Mesenchymal stem cell (in vitro differentiated cells and primary cell): Measurements from ENCODE around the gene TMOD3.

Experiments used
- DNase-seq: peaks from one replicate; pipeline ENCODE4 v3.0.0-alpha.2; 2013
- H2AFZ ChIP-seq: one replicate; pipeline ENCODE4 v1.6.1; 2013; ENCODE audit warnings: low read depth, mild to moderate bottlenecking, control low read depth, inconsistent platforms, low read length, moderate library complexity
- H2AK5ac ChIP-seq: 2 replicates; pipeline ENCODE4 v1.6.1; 2013; ENCODE audit warnings: low read length, moderate library complexity, mild to moderate bottlenecking, inconsistent platforms; ENCODE audit not compliant: severe bottlenecking
- H2BK120ac ChIP-seq: one replicate; pipeline ENCODE4 v1.6.1; 2013; ENCODE audit warnings: low read depth, mild to moderate bottlenecking, inconsistent platforms, low read length, moderate library complexity
- H2BK12ac ChIP-seq, 2 experiments: one replicate each; pipeline ENCODE4 v1.6.1; 2013; ENCODE audit warnings: inconsistent platforms in 2 of 2, low read length in 2 of 2, mild to moderate bottlenecking in 2 of 2, moderate library complexity in 2 of 2, control low read depth in 1 of 2
- H2BK15ac ChIP-seq: one replicate; pipeline ENCODE4 v1.6.1; 2013; ENCODE audit warnings: mild to moderate bottlenecking, low read depth, inconsistent platforms; ENCODE audit not compliant: poor library complexity, severe bottlenecking
- H2BK5ac ChIP-seq: 2 replicates; pipeline ENCODE4 v1.6.1; 2013; ENCODE audit warnings: low read depth, mild to moderate bottlenecking, low read length, control low read depth, inconsistent platforms; ENCODE audit not compliant: poor library complexity, severe bottlenecking
- H3K14ac ChIP-seq, 2 experiments: one replicate each; pipeline ENCODE4 v1.6.1; 2013; ENCODE audit warnings: inconsistent platforms in 2 of 2, low read length in 2 of 2, control low read depth in 1 of 2, mild to moderate bottlenecking in 1 of 2, moderate library complexity in 1 of 2
- H3K18ac ChIP-seq, 2 experiments: one replicate each; pipeline ENCODE4 v1.6.1; 2013; ENCODE audit warnings: inconsistent platforms in 2 of 2, low read length in 2 of 2, control low read depth in 1 of 2, low read depth in 1 of 2, mild to moderate bottlenecking in 1 of 2
- H3K23ac ChIP-seq, 2 experiments: one replicate each; pipeline ENCODE4 v1.6.1; 2013; ENCODE audit warnings: inconsistent platforms in 2 of 2, low read length in 2 of 2, mild to moderate bottlenecking in 2 of 2, moderate library complexity in 2 of 2, control low read depth in 1 of 2
- H3K27ac ChIP-seq: 2 replicates; pipeline ENCODE4 v1.5.1; 2013; ENCODE audit warnings: mild to moderate bottlenecking, moderate library complexity, low read length, control low read depth, inconsistent platforms; ENCODE audit not compliant: poor library complexity, severe bottlenecking
- H3K27me3 ChIP-seq, 2 experiments: 2 replicates each; pipeline versions ENCODE4 v1.6.1 to v1.7.0; 2013; ENCODE audit warnings: low read length in 2 of 2, mild to moderate bottlenecking in 2 of 2, moderate library complexity in 2 of 2, control low read depth in 1 of 2, inconsistent platforms in 1 of 2; ENCODE audit not compliant: control insufficient read depth in 1 of 2, insufficient read depth in 1 of 2
- H3K36me3 ChIP-seq, 2 experiments: 2 replicates each; pipeline versions ENCODE4 v1.6.1 to v1.7.0; 2013; ENCODE audit warnings: low read length in 2 of 2, control low read depth in 1 of 2, inconsistent platforms in 1 of 2, low read depth in 1 of 2, mild to moderate bottlenecking in 1 of 2; ENCODE audit not compliant: insufficient read depth in 2 of 2, control insufficient read depth in 1 of 2
- H3K4ac ChIP-seq, 2 experiments: one replicate each; pipeline ENCODE4 v1.6.1; 2013; ENCODE audit warnings: inconsistent platforms in 2 of 2, low read length in 2 of 2, mild to moderate bottlenecking in 2 of 2, moderate library complexity in 2 of 2, control low read depth in 1 of 2, low read depth in 1 of 2
- H3K4me1 ChIP-seq: 2 replicates; pipeline ENCODE4 v1.6.1; 2013; ENCODE audit warnings: low read depth, low read length, control low read depth; ENCODE audit not compliant: control insufficient read depth, insufficient read depth
- H3K4me2 ChIP-seq: 2 replicates; pipeline ENCODE4 v1.6.1; 2013; ENCODE audit warnings: low read length, mild to moderate bottlenecking, inconsistent platforms; ENCODE audit not compliant: poor library complexity, severe bottlenecking
- H3K4me3 ChIP-seq, 2 experiments: 2 replicates each; pipeline versions ENCODE4 v1.5.1 to v1.7.0; 2013; ENCODE audit warnings: low read length in 2 of 2, mild to moderate bottlenecking in 2 of 2, control low read depth in 1 of 2, low read depth in 1 of 2; ENCODE audit not compliant: insufficient read depth in 1 of 2
- H3K79me1 ChIP-seq: replicated peaks from 2 replicates; pipeline ENCODE4 v1.6.1; 2013; ENCODE audit warnings: mild to moderate bottlenecking, control low read depth, low read length, inconsistent platforms; ENCODE audit not compliant: poor library complexity, severe bottlenecking
- H3K9ac ChIP-seq: 2 replicates; pipeline ENCODE4 v1.7.0; 2013; ENCODE audit warnings: mild to moderate bottlenecking, low read length, moderate library complexity
- H3K9me3 ChIP-seq: 2 replicates; pipeline ENCODE4 v1.7.0; 2013; ENCODE audit warnings: mild to moderate bottlenecking, low read length; ENCODE audit not compliant: control insufficient read depth
- H4K8ac ChIP-seq: one replicate; pipeline ENCODE4 v1.6.1; 2013; ENCODE audit warnings: inconsistent platforms, mild to moderate bottlenecking, low read length, moderate library complexity
- H4K91ac ChIP-seq: one replicate; pipeline ENCODE4 v1.6.1; 2013; ENCODE audit warnings: mild to moderate bottlenecking, low read length, inconsistent platforms
- WGBS: methylation state at CpG from one replicate; pipeline ENCODE4 v1.1.7; 2013; ENCODE audit warnings: mixed read lengths; 5-methylcytosine and 5-hydroxymethylcytosine counted together

TMOD3 gene

GRCh38 chr15:51932161-51932560 lies 102.7 kb downstream of the TMOD3 start:
- H3K4me2 ChIP-seq: no peak overlapping the region
- no peaks in the 10 kb centered on the region for H3K27me3 ChIP-seq
- H4K8ac ChIP-seq: no peak overlapping the region
- H3K14ac ChIP-seq: no peak overlapping the region
- no peak overlapping the region for H3K4ac ChIP-seq
- no peak overlapping the region for H2AFZ ChIP-seq
- no peak overlapping the region for H2BK15ac ChIP-seq
- H3K9ac ChIP-seq: no peak overlapping the region
- no peaks in the 10 kb centered on the region for H3K9me3 ChIP-seq
- H2BK120ac ChIP-seq: no peak overlapping the region
- H3K18ac ChIP-seq: no peak overlapping the region
- peaks cover 13 to 66% of the 10 kb centered on the region in 2 experiments for H3K36me3 ChIP-seq
- H3K23ac ChIP-seq: no peak overlapping the region
- WGBS: 92% methylated on average over 1 of the region's 1 CpG
- H3K79me1 ChIP-seq: no peaks in the 10 kb centered on the region
- H2AK5ac ChIP-seq: no peak overlapping the region
- DNase-seq: no peak
- no peak overlapping the region for H3K27ac ChIP-seq
- H2BK5ac ChIP-seq: no peak overlapping the region
- H2BK12ac ChIP-seq: no peak overlapping the region
- H3K4me3 ChIP-seq: no peak overlapping the region
- no peak overlapping the region for H4K91ac ChIP-seq
- H3K4me1 ChIP-seq: no peaks in the 10 kb centered on the region

GRCh38 chr15:51935466-51936104 lies 106.1 kb downstream of the TMOD3 start:
- Histone ChIP-seq H2BK120ac (no peak overlapping the region), H3K4me3 (no peak overlapping the region), H3K23ac (no peak overlapping the region), H3K4me1 (no peaks in the 10 kb centered on the region), H2AK5ac (no peak overlapping the region), H2BK12ac (no peak overlapping the region), H3K27ac (no peak overlapping the region), H3K79me1 (peaks cover 4% of the 10 kb centered on the region), H3K4ac (no peak overlapping the region), H3K14ac (no peak overlapping the region), H3K9me3 (no peaks in the 10 kb centered on the region), H4K91ac (no peak overlapping the region), H4K8ac (no peak overlapping the region), H3K18ac (no peak overlapping the region), H2AFZ (no peak overlapping the region), H2BK5ac (no peak overlapping the region), H2BK15ac (no peak overlapping the region), H3K9ac (no peak overlapping the region), H3K4me2 (no peak overlapping the region), H3K27me3 (no peaks in the 10 kb centered on the region), H3K36me3 (peaks cover 19 to 52% of the 10 kb centered on the region in 2 experiments)
- no peak for DNase-seq
- WGBS: 100% methylated on average over 4 of the region's 5 CpGs

GRCh38 chr15:51936105-51936478 lies 106.6 kb downstream of the TMOD3 start:
- Histone ChIP-seq H3K9me3 (no peaks in the 10 kb centered on the region), H3K23ac (no peak overlapping the region), H3K4me2 (no peak overlapping the region), H3K18ac (no peak overlapping the region), H2AFZ (no peak overlapping the region), H3K27ac (no peak overlapping the region), H3K36me3 (peaks cover 19 to 49% of the 10 kb centered on the region in 2 experiments), H2AK5ac (no peak overlapping the region), H2BK120ac (no peak overlapping the region), H2BK5ac (no peak overlapping the region), H4K8ac (no peak overlapping the region), H4K91ac (no peak overlapping the region), H2BK15ac (no peak overlapping the region), H3K4ac (no peak overlapping the region), H3K9ac (no peak overlapping the region), H3K27me3 (no peaks in the 10 kb centered on the region), H3K79me1 (peaks cover 4% of the 10 kb centered on the region), H3K4me1 (no peaks in the 10 kb centered on the region), H2BK12ac (no peak overlapping the region), H3K14ac (no peak overlapping the region), H3K4me3 (no peak overlapping the region)
- DNase-seq: no peak
- 92% methylated on average over 1 of the region's 2 CpGs for WGBS

- no peak overlapping the region for H3K23ac ChIP-seq
- no peak overlapping the region for H3K14ac ChIP-seq
- no peak overlapping the region for H3K18ac ChIP-seq
- H2BK5ac ChIP-seq: no peak overlapping the region
- no peak overlapping the region for H2BK120ac ChIP-seq
- H3K9me3 ChIP-seq: no peaks in the 10 kb centered on the region
- no peak overlapping the region for H3K4me3 ChIP-seq
- no peak overlapping the region for H2BK15ac ChIP-seq
- H2AK5ac ChIP-seq: no peak overlapping the region
- WGBS: 79% methylated on average over 3 of the region's 3 CpGs
- H3K4me2 ChIP-seq: no peak overlapping the region
- H4K8ac ChIP-seq: no peak overlapping the region
- H4K91ac ChIP-seq: no peak overlapping the region
- no peak overlapping the region for H3K9ac ChIP-seq
- H3K27ac ChIP-seq: no peak overlapping the region
- no peak overlapping the region for H2BK12ac ChIP-seq
- H3K27me3 ChIP-seq: no peaks in the 10 kb centered on the region
- H3K79me1 ChIP-seq: peaks cover 6% of the 10 kb centered on the region
- no peak overlapping the region for H3K4ac ChIP-seq
- no peak for DNase-seq
- H3K4me1 ChIP-seq: no peaks in the 10 kb centered on the region
- peaks cover 17 to 56% of the 10 kb centered on the region in 2 experiments for H3K36me3 ChIP-seq
- H2AFZ ChIP-seq: no peak overlapping the region
Measured at GRCh38 chr15:51938286-51938685, 108.8 kb downstream of the TMOD3 start.
